LNCaP clone FGC (cell line): Measurements from ENCODE around the gene CRISPLD2.

Source experiments
- DNase-seq: peaks from one replicate; pipeline ENCODE4 v3.0.0-alpha.2; 2011; ENCODE audit warnings: low read depth
- H3K4me3 ChIP-seq: 2 replicates; pipeline ENCODE4 v1.5.1; 2011; ENCODE audit warnings: mild to moderate bottlenecking, low read depth, low read length, control low read depth
- CTCF ChIP-seq: IDR thresholded peaks from 2 replicates; pipeline ENCODE4 v1.5.1; 2012; ENCODE audit warnings: mild to moderate bottlenecking; ENCODE audit not compliant: control insufficient read depth, insufficient read depth; ENCODE audit errors: extremely low read depth

The CRISPLD2 gene

GRCh38 chr16:84819644-84820304, at the start of gene CRISPLD2:
Gene CRISPLD2, plus strand, starts transcription at chr16:84819985. Its CDS starts 18,511 bp downstream, at chr16:84838496.
- peak; percentile 46 for DNase-seq
- H3K4me3 ChIP-seq = peak within 1 kb of the TSS; percentile 43

GRCh38 chr16:84773312-84773711, 46.5 kb upstream of the CRISPLD2 start:
- no peak overlapping the region for H3K4me3 ChIP-seq
- no peak for DNase-seq
- no peak for TF ChIP-seq CTCF

More at GRCh38 chr16:84819644-84820304, at the start of gene CRISPLD2:
- 0 out of 2 replicates have a peak, but pooled peaks have one; percentile 1 for TF ChIP-seq CTCF

- H3K4me3 ChIP-seq = no peak overlapping the region
- TF ChIP-seq CTCF = no peak
- no peak for DNase-seq
Measured at GRCh38 chr16:84774810-84775209, 45.0 kb upstream of the CRISPLD2 start.

GRCh38 chr16:84775262-84775810, 44.4 kb upstream of the CRISPLD2 start:
- TF ChIP-seq CTCF = no peak
- no peak for DNase-seq
- no peak overlapping the region for H3K4me3 ChIP-seq

GRCh38 chr16:84777435-84777834, 42.4 kb upstream of the CRISPLD2 start:
- no peak for DNase-seq
- no peak for TF ChIP-seq CTCF
- H3K4me3 ChIP-seq = no peak overlapping the region

- no peak for DNase-seq
- H3K4me3 ChIP-seq = no peak overlapping the region
- no peak for TF ChIP-seq CTCF
Measured at GRCh38 chr16:84778720-84779119, 41.1 kb upstream of the CRISPLD2 start.
